AG04449 (cell line): ENCODE results near the gene CNTNAP2.

ENCODE experiments used
- CTCF ChIA-PET: fragments of 350-600 bp; formaldehyde crosslinking; extraction: SDS; loops from one replicate; lab custom pipeline; 2021; ENCODE audit warnings: antibody characterized with exemption; lab: Yijun Ruan, JAX
- POLR2A ChIA-PET: fragments of 400-600, 350-600 bp; formaldehyde crosslinking; extraction: SDS; loops from one replicate; lab custom pipeline; 2020; ENCODE audit warnings: antibody characterized with exemption, inconsistent platforms; lab: Yijun Ruan, JAX
- DNase-seq: peaks from one replicate; pipeline ENCODE4 v3.0.0-alpha.2; 2010; ENCODE audit warnings: low read depth, low spot score
- H3K4me3 ChIP-seq: 2 replicates; pipeline ENCODE4 v1.5.1; 2011; ENCODE audit warnings: low read depth, mild to moderate bottlenecking, control low read depth, low read length
- TF ChIP-seq, protein P1 (sequence below): IDR thresholded peaks from one replicate; pipeline ENCODE4 v1.5.1; 2011; ENCODE audit warnings: mild to moderate bottlenecking, moderate library complexity, low read length, control low read depth, inconsistent platforms; ENCODE audit not compliant: insufficient read depth; ENCODE audit errors: missing control alignments

Gene CNTNAP2

DNA sequence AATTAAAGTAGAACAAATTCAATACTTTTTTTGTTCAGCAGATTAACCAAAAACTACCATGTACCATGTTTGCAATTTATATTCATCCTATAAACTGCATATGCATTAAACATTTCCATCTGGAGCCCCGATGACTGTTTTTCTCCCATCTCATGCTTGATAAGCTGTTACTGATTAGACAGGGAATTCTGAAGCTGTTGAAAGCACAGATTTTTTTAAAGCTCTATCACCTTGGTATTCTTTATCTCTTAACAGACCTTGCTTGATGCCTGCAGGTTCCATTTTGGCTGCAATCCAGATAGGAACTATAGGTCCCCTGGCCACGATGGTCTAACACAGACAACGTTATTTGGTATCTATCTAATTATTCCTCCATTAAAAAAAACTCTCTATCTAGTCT is 961.7 kb downstream of the CNTNAP2 start:
- no peak for DNase-seq
- TF ChIP-seq, protein P1, sequence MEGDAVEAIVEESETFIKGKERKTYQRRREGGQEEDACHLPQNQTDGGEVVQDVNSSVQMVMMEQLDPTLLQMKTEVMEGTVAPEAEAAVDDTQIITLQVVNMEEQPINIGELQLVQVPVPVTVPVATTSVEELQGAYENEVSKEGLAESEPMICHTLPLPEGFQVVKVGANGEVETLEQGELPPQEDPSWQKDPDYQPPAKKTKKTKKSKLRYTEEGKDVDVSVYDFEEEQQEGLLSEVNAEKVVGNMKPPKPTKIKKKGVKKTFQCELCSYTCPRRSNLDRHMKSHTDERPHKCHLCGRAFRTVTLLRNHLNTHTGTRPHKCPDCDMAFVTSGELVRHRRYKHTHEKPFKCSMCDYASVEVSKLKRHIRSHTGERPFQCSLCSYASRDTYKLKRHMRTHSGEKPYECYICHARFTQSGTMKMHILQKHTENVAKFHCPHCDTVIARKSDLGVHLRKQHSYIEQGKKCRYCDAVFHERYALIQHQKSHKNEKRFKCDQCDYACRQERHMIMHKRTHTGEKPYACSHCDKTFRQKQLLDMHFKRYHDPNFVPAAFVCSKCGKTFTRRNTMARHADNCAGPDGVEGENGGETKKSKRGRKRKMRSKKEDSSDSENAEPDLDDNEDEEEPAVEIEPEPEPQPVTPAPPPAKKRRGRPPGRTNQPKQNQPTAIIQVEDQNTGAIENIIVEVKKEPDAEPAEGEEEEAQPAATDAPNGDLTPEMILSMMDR, result no peak
- CTCF ChIA-PET, result no interaction called here
- POLR2A ChIA-PET, result no interaction called here
- no peak overlapping the region for H3K4me3 ChIP-seq

DNA sequence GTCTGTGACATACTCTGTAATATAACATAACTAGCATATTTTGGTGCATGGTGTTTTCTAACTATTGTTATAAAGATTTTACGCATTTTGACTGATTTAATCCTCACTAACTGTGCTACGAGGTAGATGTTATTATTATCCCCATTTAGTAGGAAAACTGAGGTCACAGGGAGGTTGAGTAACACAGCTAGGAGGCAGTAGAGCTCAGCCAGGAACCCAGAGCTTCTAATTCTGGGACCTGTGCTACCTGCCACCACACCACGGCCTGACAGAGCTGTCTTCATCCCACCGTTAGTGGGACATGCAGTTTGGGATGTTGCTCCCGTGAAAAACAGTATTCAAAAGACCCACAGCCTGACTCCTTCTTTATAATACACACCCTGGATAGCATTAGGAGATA is 962.5 kb downstream of the CNTNAP2 start:
- DNase-seq, result no peak
- POLR2A ChIA-PET, result no interaction called here
- no peak overlapping the region for H3K4me3 ChIP-seq
- TF ChIP-seq, protein P1, result no peak
- CTCF ChIA-PET, result no interaction called here

DNA sequence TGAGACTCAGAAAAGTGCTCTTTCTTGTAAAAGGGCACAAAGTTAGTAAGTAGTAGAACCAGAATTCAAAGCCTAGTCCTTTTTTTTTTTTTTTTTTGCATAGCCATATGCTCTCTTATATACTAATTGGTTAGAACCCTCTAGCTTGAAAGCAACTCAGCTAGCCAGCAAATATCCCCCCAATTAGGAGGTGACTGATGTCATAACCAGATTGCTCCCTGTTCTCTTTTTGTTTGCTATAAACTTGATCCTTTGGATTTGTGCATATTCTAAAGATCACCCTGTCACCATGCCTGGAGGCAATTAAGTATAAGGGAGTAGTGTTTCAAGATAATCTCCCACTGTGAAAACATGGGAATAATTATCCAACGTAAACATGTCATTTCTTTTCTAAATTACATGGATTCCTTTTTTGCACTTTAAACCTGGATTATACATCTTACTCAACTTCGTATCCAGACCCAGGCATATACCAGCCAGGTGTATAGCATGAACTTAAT is 963.4 kb downstream of the CNTNAP2 start:
- ChIA-PET CTCF (no interaction called here), POLR2A (no interaction called here)
- DNase-seq, result no peak
- TF ChIP-seq, protein P1, result no peak
- H3K4me3 ChIP-seq, result no peak overlapping the region

DNA sequence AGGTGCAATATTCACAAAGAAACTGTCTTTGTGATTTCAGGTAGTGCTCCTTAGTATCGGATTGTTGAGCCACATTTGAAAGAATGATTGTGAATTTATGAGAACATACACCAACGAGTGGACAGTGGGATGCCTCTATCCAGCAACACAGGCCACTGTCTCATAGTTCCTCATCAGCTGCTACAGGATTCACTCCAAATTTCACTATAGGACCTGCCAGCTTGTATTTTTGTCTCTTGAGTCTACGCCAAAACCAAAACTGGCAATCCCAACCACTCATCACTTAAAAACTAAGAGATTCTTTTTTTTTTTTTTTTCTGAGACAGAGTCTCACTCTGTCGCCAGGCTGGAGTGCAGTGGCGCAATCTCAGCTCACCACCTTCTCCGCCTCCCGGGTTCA is 964.5 kb downstream of the CNTNAP2 start:
- CTCF ChIA-PET, result no interaction called here
- POLR2A ChIA-PET, result no interaction called here
- no peak for DNase-seq
- H3K4me3 ChIP-seq, result no peak overlapping the region
- TF ChIP-seq, protein P1, result no peak

DNA sequence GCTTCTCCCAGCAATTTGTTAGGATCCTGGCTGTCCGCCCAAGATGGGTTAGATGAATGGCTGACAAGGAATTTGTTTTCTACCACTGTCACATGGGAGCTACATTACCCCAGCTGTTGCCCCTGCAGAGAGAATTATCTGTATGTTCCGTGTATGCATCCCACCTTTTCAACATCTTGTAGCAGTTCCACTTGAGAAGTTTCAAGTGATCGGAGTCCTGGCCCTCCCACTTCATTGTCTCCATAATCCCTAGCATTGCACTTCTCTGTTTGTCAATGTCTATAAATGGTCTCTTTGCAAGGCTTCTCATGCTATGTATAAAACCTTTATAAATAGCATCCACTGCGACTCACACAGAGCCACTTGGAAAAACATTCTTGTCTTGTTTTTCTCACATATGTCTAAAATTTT is 972.5 kb downstream of the CNTNAP2 start:
- TF ChIP-seq, protein P1, result no peak
- ChIA-PET CTCF (no interaction called here), POLR2A (no interaction called here)
- no peak for DNase-seq
- no peak overlapping the region for H3K4me3 ChIP-seq

DNA sequence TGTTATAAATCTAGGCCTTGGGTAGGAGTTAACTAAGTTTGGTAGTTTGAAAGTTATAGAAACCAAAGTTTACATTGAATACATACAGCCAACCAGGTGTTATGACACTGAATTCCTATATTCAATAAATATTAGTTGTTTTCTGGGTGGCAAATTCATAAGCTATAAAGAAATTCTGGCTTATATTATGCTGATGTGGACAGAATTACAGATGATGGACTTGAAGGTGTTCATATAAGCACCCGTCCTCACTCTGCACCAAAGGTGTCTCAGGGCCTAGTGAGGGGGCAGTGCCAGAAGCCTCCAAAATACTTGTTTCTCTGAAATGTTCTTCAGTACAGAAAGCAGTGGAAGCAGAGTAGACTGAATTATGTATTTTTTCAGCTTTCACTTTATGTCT is 973.0 kb downstream of the CNTNAP2 start:
- ChIA-PET CTCF (no interaction called here), POLR2A (no interaction called here)
- DNase-seq, result no peak
- TF ChIP-seq, protein P1, result no peak
- H3K4me3 ChIP-seq, result no peak overlapping the region
